SK-N-SH treated with all-trans-retinoic acid at 6 μM for 48 hours (cell line): ENCODE data around the gene SLC35A1.

Source experiments
- ATAC-seq: fragments of 200-7000 bp; cut with Tn5 transposase; 3 replicates; pipeline ENCODE4 v1.9.1; 2020; ENCODE audit warnings: mild to moderate bottlenecking, moderate library complexity
- CSDC2 ChIP-seq: fragments of 250-450 bp; sonication (Bioruptor Pico); IDR thresholded peaks from 2 replicates; pipeline ENCODE4 v1.5.0; 2020; ENCODE audit warnings: mild to moderate bottlenecking, moderate library complexity
- GLIS3 ChIP-seq: fragments of 250-450 bp; sonication (Bioruptor Pico); IDR thresholded peaks from 2 replicates; pipeline ENCODE4 v1.5.0; 2020; ENCODE audit warnings: mild to moderate bottlenecking, moderate library complexity
- PPARA ChIP-seq: fragments of 250-450 bp; sonication (Bioruptor Pico); IDR thresholded peaks from 2 replicates; pipeline ENCODE4 v1.5.0; 2020; ENCODE audit warnings: mild to moderate bottlenecking, borderline replicate concordance
- SNAI2 ChIP-seq: fragments of 250-450 bp; sonication (Bioruptor Pico); IDR thresholded peaks from 2 replicates; pipeline ENCODE4 v1.5.0; 2020; ENCODE audit warnings: mild to moderate bottlenecking, moderate library complexity
- ZC3H10 ChIP-seq: fragments of 250-450 bp; sonication (Bioruptor Pico); IDR thresholded peaks from 2 replicates; pipeline ENCODE4 v1.5.1; 2021; ENCODE audit warnings: mild to moderate bottlenecking, moderate library complexity
- ZFP3 ChIP-seq: fragments of 250-450 bp; sonication (Bioruptor Pico); IDR thresholded peaks from 2 replicates; pipeline ENCODE4 v1.5.0; 2020; ENCODE audit warnings: mild to moderate bottlenecking, moderate library complexity
- ZFP30 ChIP-seq: fragments of 450-650 bp; formaldehyde crosslinking; IDR thresholded peaks from 2 replicates; pipeline ENCODE4 v1.5.0; 2022; ENCODE audit warnings: mild to moderate bottlenecking, moderate library complexity
- ZNF565 ChIP-seq: fragments of 450-650 bp; formaldehyde crosslinking; conservative IDR thresholded peaks from 2 replicates; pipeline ENCODE4 v1.5.0; 2020; ENCODE audit warnings: low read depth, mild to moderate bottlenecking, moderate library complexity
- ZNF8 ChIP-seq: fragments of 450-650 bp; formaldehyde crosslinking; IDR thresholded peaks from 2 replicates; pipeline ENCODE4 v1.5.0; 2020; ENCODE audit warnings: mild to moderate bottlenecking, moderate library complexity
- TF ChIP-seq, protein P1 (sequence below): fragments of 250-450 bp; sonication (Bioruptor Pico); IDR thresholded peaks from 2 replicates; pipeline ENCODE4 v1.8.0; 2021; ENCODE audit warnings: low read depth, mild to moderate bottlenecking, moderate library complexity, borderline replicate concordance
- TF ChIP-seq, protein P2 (sequence below): fragments of 250-450 bp; sonication (Bioruptor Pico); IDR thresholded peaks from 2 replicates; pipeline ENCODE4 v1.8.0; 2020; ENCODE audit warnings: mild to moderate bottlenecking, moderate library complexity, borderline replicate concordance
- TF ChIP-seq, protein P3 (sequence below): fragments of 250-450 bp; sonication (Bioruptor Pico); IDR thresholded peaks from 2 replicates; pipeline ENCODE4 v1.5.0; 2020; ENCODE audit warnings: mild to moderate bottlenecking, moderate library complexity
- TF ChIP-seq, protein P4 (sequence below): fragments of 250-450 bp; sonication (Bioruptor Pico); IDR thresholded peaks from 2 replicates; pipeline ENCODE4 v1.5.1; 2021; ENCODE audit warnings: mild to moderate bottlenecking, moderate library complexity

Gene SLC35A1

DNA sequence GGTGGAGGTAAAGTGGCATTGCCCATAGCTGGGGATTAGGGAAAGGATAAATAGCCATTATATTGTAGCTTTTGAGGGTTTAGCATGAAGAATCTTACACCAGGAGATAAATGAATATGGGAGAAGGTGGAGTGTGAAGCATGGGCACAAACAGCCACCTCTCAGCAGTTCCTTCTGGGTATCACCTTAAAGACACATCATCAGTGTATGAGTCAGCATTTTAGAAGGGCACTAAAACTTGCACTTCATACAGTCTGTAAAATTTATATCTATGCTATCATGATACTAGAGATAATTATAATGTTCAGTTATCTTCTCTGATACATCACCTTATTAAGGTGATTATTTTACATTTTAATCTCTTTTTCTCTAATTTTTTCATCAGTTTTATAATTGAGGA is 25.3 kb downstream of the SLC35A1 start:
- TF ChIP-seq ZFP3 (CRISPR knock-in tag) (no peak), CSDC2 (CRISPR knock-in tag) (no peak), PPARA (CRISPR knock-in tag) (no peak)
- TF ChIP-seq, protein P1, sequence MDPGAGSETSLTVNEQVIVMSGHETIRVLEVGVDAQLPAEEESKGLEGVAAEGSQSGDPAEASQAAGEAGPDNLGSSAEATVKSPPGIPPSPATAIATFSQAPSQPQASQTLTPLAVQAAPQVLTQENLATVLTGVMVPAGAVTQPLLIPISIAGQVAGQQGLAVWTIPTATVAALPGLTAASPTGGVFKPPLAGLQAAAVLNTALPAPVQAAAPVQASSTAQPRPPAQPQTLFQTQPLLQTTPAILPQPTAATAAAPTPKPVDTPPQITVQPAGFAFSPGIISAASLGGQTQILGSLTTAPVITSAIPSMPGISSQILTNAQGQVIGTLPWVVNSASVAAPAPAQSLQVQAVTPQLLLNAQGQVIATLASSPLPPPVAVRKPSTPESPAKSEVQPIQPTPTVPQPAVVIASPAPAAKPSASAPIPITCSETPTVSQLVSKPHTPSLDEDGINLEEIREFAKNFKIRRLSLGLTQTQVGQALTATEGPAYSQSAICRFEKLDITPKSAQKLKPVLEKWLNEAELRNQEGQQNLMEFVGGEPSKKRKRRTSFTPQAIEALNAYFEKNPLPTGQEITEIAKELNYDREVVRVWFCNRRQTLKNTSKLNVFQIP: no peak
- TF ChIP-seq, protein P2, sequence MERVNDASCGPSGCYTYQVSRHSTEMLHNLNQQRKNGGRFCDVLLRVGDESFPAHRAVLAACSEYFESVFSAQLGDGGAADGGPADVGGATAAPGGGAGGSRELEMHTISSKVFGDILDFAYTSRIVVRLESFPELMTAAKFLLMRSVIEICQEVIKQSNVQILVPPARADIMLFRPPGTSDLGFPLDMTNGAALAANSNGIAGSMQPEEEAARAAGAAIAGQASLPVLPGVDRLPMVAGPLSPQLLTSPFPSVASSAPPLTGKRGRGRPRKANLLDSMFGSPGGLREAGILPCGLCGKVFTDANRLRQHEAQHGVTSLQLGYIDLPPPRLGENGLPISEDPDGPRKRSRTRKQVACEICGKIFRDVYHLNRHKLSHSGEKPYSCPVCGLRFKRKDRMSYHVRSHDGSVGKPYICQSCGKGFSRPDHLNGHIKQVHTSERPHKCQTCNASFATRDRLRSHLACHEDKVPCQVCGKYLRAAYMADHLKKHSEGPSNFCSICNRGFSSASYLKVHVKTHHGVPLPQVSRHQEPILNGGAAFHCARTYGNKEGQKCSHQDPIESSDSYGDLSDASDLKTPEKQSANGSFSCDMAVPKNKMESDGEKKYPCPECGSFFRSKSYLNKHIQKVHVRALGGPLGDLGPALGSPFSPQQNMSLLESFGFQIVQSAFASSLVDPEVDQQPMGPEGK (CRISPR knock-in tag): no peak
- no peak for ATAC-seq

DNA sequence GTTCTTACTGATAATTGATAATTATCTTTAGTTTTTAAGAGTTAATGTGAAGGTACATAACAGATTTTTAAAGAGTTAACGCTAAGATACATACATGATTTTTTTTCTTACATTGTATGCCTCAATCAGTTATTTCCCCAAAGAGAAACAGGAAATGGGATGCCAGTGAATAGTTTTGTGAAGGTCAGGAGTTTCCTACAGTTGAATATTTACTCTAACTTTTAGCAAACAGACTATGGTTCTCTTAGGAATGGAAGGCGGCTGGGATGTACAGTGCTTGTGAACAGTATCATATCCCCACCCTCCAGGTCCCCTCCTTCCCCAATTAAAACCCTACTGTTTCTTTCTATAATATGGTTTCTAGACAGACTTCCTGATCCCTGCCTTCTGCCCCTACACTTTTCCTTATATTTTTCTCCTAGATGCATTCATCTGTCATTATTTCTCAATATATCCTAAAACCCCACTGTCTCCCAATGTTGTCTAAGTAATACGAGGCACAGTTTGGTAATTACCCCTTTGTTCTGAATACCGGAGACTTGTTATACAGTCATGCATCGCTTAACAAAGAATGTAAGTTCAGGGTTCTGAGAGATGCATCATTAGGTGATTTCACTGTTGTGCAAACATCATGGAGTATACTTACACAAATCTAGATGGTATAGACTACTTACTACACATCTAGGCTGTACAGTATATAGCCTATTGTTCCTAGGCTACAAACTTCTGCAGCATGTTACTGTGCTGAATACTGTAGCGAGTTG is 29.2 kb downstream of the SLC35A1 start:
- no peak for ATAC-seq
- TF ChIP-seq ZFP30 (CRISPR knock-in tag): no peak
- TF ChIP-seq, all 23 proteins: peak for 0

DNA sequence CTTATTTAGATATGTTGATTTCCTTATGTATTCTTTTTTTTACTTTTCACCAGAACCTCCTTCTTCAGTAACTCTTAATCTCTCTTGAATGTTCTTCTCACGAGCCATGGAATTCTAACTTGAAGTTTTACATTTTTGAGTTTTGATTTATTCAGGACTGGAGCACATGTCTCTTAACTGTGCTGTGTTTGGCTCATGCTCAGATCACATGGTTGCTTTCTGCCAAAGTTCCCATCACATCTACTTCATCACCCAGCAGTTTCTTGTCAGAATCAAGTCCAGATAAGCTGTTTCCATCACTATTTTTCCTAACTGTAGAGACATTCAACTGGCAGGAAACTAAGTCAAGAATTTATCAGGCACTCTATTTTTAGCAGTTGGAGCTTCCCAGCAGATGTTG is 31.7 kb downstream of the SLC35A1 start:
- ATAC-seq: no peak
- no peak for TF ChIP-seq ZFP30 (CRISPR knock-in tag)
- TF ChIP-seq, protein P1: no peak

DNA sequence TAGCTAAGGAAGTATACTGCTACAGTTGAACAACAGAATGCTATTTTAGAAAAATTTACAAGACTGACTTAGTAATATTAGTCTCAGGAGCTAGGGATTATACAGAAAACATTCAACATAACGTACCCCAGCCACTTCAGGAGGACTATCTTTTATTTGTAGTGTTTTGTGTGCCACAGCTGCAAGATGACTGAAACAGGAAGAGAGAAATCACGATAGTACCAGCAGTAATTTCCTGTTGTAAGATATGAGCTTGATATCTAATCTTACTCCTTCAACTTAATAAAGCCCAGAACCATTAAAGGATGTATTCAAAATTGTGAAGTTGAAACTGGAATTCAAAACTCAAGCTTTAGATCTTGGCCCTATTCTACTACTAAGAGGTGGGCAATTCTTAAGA is 42.1 kb downstream of the SLC35A1 start:
- TF ChIP-seq PPARA (CRISPR knock-in tag) (no peak), SNAI2 (CRISPR knock-in tag) (no peak), CSDC2 (CRISPR knock-in tag) (no peak), ZC3H10 (no peak), ZNF8 (CRISPR knock-in tag) (no peak), ZFP3 (CRISPR knock-in tag) (no peak), GLIS3 (CRISPR knock-in tag) (no peak), ZNF565 (no peak)
- TF ChIP-seq, protein P2 (CRISPR knock-in tag): no peak
- TF ChIP-seq, protein P3, sequence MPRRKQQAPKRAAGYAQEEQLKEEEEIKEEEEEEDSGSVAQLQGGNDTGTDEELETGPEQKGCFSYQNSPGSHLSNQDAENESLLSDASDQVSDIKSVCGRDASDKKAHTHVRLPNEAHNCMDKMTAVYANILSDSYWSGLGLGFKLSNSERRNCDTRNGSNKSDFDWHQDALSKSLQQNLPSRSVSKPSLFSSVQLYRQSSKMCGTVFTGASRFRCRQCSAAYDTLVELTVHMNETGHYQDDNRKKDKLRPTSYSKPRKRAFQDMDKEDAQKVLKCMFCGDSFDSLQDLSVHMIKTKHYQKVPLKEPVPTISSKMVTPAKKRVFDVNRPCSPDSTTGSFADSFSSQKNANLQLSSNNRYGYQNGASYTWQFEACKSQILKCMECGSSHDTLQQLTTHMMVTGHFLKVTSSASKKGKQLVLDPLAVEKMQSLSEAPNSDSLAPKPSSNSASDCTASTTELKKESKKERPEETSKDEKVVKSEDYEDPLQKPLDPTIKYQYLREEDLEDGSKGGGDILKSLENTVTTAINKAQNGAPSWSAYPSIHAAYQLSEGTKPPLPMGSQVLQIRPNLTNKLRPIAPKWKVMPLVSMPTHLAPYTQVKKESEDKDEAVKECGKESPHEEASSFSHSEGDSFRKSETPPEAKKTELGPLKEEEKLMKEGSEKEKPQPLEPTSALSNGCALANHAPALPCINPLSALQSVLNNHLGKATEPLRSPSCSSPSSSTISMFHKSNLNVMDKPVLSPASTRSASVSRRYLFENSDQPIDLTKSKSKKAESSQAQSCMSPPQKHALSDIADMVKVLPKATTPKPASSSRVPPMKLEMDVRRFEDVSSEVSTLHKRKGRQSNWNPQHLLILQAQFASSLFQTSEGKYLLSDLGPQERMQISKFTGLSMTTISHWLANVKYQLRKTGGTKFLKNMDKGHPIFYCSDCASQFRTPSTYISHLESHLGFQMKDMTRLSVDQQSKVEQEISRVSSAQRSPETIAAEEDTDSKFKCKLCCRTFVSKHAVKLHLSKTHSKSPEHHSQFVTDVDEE: no peak
- TF ChIP-seq, protein P1: no peak
- TF ChIP-seq, protein P4, sequence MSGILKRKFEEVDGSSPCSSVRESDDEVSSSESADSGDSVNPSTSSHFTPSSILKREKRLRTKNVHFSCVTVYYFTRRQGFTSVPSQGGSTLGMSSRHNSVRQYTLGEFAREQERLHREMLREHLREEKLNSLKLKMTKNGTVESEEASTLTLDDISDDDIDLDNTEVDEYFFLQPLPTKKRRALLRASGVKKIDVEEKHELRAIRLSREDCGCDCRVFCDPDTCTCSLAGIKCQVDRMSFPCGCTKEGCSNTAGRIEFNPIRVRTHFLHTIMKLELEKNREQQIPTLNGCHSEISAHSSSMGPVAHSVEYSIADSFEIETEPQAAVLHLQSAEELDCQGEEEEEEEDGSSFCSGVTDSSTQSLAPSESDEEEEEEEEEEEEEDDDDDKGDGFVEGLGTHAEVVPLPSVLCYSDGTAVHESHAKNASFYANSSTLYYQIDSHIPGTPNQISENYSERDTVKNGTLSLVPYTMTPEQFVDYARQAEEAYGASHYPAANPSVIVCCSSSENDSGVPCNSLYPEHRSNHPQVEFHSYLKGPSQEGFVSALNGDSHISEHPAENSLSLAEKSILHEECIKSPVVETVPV (CRISPR knock-in tag): no peak
- ATAC-seq: no peak
